MM.1S (cell line): ENCODE measurements around the gene PARP15.

ENCODE experiments used
- CTCF ChIP-seq: fragments of 300-600 bp; sonication (generic); IDR thresholded peaks from 2 replicates; pipeline ENCODE4 v1.5.1; 2016; ENCODE audit warnings: antibody characterized with exemption, low read length, mixed read lengths
- EZH2 ChIP-seq: fragments of 300-600 bp; sonication (generic); optimal IDR thresholded peaks from 2 replicates; pipeline ENCODE3; 2017; ENCODE audit warnings: low read depth, mild to moderate bottlenecking, antibody characterized with exemption, low read length, mixed read lengths

GRCh38 chr3:122594025-122594424 lies 16.6 kb downstream of the PARP15 start:
- TF ChIP-seq CTCF (no peak), EZH2 (no peak)
